ENCODE data around the gene RASEF.

- TF ChIP-seq, protein P1, sequence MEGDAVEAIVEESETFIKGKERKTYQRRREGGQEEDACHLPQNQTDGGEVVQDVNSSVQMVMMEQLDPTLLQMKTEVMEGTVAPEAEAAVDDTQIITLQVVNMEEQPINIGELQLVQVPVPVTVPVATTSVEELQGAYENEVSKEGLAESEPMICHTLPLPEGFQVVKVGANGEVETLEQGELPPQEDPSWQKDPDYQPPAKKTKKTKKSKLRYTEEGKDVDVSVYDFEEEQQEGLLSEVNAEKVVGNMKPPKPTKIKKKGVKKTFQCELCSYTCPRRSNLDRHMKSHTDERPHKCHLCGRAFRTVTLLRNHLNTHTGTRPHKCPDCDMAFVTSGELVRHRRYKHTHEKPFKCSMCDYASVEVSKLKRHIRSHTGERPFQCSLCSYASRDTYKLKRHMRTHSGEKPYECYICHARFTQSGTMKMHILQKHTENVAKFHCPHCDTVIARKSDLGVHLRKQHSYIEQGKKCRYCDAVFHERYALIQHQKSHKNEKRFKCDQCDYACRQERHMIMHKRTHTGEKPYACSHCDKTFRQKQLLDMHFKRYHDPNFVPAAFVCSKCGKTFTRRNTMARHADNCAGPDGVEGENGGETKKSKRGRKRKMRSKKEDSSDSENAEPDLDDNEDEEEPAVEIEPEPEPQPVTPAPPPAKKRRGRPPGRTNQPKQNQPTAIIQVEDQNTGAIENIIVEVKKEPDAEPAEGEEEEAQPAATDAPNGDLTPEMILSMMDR (IDR thresholded peaks at IDR 0.05; ENCODE audit: borderline replicate concordance, extremely low read depth, low read length, poor library complexity, severe bottlenecking): no peak
- no peak for TF ChIP-seq EZH2 (IDR thresholded peaks at IDR 0.05; ENCODE audit: borderline replicate concordance, low read depth, low read length, severe bottlenecking)
Observed at GRCh38 chr9:83060556-83060955, 2.4 kb downstream of the RASEF start.
